MM.1S (cell line): ENCODE measurements around the gene INSYN1.

ENCODE experiments used
- CTCF ChIP-seq: fragments of 300-600 bp; sonication (generic); IDR thresholded peaks from 2 replicates; pipeline ENCODE4 v1.5.1; 2016; ENCODE audit warnings: antibody characterized with exemption, low read length, mixed read lengths
- EZH2 ChIP-seq: fragments of 300-600 bp; sonication (generic); optimal IDR thresholded peaks from 2 replicates; pipeline ENCODE3; 2017; ENCODE audit warnings: low read depth, mild to moderate bottlenecking, antibody characterized with exemption, low read length, mixed read lengths

- TF ChIP-seq CTCF: no peak
- TF ChIP-seq EZH2: no peak
Observed at GRCh38 chr15:73749971-73750370, 3.2 kb downstream of the INSYN1 start.
